ENCODE data around the gene CENPB.

The CENPB gene

DNA sequence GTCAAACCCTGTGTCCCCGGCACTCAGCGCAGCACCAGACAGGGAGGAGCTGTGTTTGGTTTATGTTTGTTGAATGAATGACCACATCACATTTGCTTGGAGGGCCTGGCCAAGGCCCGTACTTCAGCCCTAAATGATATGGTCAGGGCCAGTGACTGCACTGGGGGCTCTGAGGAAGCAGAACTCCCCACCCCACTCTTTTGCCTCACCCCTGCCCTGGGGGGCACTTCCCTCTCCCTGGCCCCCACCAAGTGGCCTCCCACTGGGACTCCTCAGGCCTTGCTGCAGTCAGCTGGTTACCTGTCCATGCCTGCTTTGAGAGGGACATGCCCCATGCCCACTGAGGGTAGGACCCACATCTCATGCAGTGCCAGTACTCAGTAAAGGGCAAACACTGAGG lies 21.9 kb downstream of the CENPB start:
- DNase-seq: no peak

- no peak for DNase-seq
Observed at GRCh38 chr20:3763671-3764601, 22.6 kb downstream of the CENPB start.

DNA sequence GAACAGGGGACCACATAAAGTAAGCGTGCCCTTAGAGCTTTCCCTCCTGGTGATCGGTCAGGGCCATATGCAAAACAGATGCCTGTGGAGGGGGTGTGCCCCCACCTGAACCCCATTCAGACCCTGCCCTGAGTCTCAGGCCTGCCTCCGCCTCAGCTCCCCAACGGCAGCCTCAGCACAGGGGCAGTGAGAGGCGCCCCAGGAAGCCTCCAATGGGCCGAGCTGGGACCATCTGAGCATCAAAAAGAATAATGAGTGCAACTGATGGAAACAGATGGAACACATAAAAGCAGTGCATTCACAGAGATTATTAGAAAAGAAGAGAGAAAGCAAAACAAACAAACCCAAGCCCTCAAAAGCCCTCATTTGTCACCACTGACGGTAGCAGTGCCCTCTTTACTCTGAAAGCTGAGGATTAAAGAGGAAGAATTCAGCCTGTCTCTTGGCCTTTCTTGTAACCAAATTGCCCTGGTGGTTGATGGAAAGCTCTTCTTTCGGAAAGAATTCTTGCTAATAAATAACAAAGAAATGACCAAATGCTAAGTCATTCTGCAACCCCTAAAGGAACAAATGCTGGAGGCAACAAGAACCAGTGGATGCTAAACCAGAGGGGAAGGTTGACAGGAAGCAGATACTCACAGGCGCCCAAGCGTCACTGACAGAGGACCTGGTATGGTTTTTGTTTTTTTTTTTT lies 25.7 kb downstream of the CENPB start:
- no peak for DNase-seq

GRCh38 chr20:3759884-3760283 lies 26.7 kb downstream of the CENPB start:
- DNase-seq: no peak

DNA sequence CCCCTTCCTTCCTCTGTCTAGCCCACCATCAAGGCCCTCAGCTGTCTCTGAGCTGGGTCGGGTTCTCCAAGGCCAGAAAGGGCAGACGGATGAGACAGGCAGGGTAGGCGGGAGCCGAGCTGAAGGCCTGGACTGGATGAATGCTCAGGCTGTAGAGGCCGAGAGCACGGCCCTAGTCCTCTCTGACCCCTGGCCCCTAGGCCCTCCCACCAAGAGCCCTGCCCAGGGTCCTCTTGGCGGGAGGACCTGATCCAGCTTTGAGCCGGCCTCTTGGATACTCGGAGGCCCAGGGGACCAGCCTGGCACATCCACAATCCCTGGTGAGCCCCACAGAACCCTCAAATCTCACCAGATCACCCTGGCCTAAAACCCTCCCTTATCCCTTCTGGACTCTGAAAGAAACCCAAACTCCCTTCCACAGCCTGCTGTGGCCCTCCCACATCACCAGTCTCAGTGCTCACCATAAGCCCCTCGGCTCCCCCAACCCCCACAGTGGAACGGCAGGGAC lies 27.2 kb downstream of the CENPB start:
- DNase-seq: no peak

DNA sequence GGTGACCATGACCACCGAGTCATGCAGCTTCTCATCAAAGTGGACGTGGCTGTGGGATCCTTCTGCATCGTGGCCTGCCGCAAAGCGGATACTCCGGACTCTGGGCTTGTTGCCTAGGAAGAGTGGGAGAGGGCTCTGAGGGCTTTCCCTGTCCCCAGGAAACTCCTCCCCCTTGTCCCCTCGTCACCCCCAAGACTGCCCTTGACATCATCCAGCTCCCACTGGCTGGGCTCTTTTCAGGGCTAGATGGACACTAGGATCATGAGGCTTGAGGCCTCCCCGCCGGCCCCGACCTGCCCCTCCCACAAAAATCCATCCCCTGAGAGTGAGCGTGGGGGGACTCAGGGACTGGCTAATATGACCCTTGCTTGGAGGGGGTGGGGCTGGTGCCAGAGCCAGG lies 28.0 kb downstream of the CENPB start:
- no peak for DNase-seq

GRCh38 chr20:3757268-3757667 lies 29.3 kb downstream of the CENPB start:
- DNase-seq: no peak

DNA sequence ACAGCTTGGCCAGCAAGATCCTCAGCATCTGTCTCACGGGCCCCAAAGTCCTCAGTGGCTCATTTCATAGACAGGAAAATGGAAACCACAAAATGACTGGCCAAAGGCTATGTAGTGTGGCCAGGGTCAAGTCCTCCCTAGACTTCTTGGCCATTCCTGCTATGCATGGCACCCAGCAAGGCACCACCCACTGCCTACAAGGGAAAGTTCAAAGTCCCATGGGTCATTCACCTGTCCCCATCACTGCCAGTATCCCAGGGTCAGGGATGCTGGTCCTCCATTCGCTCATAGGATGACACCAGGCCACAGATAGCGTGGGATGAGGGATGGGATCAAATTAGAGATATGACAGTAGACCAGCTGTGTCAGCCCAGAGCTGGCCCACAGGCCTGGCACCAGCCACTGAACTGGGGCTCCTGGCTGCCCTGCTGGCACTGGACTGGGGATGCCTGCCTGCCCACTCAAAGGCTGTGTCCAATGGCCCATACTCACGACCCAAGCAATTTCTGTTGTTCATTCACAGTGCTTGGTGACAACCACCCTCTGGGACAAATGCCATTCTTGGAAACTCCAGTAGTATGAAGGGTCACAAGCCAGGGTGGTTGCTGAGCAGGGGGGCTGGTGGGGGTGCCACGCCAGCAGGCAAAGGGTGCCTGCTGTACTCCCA lies 30.6 kb downstream of the CENPB start:
- no peak for DNase-seq

DNA sequence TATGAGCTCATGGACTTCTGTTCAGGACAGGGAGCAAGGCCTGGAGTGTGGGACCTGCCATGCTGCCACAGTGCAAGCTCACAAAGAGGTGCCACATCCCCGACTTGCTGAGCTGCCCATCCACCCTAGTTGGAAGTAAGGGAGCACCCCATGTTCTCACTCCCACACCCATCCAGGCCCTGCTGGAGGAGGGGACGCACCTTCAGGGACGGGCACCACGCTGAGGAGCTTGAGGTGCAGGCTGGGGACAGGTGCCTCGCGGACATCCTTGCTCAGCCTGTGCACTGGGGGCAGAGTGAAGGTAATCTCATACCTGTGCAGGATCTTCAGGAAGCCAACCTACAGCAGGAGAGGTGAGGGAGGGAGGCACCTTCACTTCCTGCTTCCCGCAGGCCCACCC lies 31.3 kb downstream of the CENPB start:
- no peak for DNase-seq

DNA sequence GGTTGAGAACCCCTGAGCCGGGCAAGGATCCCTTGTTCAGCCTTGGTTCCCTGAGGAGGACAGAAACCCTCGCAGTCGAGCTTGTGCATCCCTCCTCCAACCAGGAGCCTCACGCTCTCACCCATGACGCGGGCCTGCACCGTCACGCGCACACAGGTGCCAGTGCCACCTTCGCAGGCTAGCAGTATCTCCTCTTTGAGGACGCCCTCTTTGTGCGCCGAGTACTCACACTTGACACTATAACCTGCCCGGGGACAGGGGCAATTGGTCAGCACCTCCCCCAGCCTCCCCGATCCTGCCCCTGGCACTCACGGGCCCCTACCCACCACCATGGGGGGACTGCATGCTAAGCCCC lies 32.3 kb downstream of the CENPB start:
- DNase-seq: no peak

- DNase-seq: no peak
Observed at GRCh38 chr20:3753501-3754275, 32.9 kb downstream of the CENPB start.

DNA sequence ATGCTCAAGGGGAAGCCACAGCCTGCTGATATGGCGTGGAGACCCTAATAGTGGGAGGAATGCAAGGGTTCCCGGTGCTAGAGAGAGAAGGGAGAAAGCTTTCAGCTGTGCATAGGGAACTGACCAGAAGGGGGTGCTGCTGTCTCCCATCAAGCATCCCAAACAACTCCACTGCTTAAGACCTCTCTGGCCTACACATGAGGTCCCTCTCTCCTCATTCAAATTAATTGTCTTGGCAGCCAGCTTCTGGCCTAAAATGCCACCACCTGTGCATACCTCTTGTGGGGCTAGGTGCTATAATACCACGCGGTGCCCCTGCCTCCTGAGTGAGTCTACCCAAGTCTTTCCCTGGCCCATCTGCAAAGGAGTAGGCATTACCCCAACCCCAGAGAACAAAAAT lies 33.4 kb downstream of the CENPB start:
- DNase-seq: no peak

DNA sequence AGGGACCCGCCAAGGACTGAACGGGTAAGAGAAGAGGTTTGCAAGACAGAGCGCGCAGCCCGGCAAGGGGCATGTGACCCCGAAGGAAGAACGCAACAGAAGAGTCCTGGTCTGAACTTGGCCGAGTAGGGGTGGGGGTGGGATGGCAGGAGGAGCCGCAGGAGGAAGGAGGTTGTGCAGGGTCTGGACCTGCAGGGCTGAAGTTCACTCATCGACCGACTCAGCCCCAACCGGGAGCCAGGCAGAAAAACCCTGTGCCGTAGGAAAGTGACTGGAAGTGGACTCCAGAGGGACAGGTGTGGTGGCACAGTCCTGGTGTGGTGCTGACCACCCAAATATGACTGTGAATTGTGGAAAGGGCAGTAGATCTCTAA lies 34.2 kb downstream of the CENPB start:
- no peak for DNase-seq

- DNase-seq: no peak
Observed at GRCh38 chr20:3751675-3752385, 34.7 kb downstream of the CENPB start.

GRCh38 chr20:3751305-3751674 lies 35.2 kb downstream of the CENPB start:
- no peak for DNase-seq

GRCh38 chr20:3749689-3750531 lies 36.6 kb downstream of the CENPB start:
- DNase-seq: no peak

- no peak for DNase-seq
Observed at GRCh38 chr20:3749087-3749688, 37.4 kb downstream of the CENPB start.

DNA sequence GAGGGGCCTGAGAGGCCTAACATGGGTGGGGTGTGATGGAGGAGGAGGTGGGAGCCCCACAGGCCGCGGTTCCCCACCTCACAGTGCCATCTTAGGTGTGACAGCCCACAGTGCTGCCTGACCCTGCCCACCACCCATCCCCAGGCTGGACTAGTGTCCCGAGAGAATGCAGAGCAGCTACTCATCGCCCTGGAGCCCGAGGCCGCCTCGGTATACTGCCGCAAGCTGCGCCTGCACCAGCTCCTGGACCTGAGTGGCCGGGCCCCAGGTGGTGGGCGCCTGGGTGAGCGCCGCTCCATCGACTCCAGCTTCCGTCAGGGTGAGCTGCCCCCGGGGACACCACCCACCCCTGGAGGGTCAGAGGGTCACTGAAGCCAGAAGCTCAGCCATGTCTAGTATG lies 38.5 kb downstream of the CENPB start:
- DNase-seq: no peak

DNA sequence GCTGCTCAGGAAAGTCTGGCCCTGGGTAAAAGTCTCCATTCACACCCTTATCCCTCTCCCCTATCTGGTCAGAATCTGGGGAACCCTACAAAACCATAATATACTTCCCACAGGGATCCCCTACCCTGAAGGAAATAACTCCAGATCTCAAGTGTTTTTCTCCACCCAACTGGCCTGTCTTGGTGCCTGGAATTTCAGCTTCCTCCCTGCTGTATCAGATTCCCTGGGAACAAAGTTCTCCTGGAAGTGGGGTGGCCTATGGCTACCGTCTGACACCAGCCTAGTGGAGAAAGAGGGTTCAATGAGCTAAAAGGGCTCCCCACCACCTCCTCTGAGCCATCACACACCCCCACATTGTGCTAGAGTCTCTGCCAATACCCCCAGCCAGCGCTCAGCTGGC lies 39.1 kb downstream of the CENPB start:
- no peak for DNase-seq

DNA sequence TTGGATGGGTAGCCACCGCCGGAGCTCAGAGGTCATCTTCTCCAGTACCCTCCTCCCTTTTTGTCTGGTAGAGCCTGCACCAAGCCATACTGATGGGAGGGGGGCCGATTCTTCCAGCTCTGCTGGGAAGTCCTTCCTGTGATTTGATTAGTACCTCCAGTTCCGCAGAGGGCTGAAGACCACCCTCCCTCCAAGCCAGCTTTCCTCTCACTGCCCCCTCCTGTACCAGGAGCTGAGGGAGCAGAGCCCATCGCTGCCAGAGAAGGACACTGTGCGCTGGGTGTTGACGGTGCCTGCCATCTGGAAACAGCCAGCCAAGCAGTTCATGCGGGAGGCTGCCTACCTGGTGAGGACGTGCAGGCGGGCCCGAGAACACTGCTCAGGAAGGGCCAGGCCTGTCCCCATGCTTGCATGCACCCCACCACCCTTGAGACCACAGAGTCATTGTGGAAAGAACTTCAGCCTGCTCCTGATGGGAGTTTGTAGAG lies 40.8 kb downstream of the CENPB start:
- DNase-seq: no peak
